Stimulated activated CD8-positive, alpha-beta memory T cell treated with anti-CD3 and anti-CD28 coated beads, Interleukin-15, amount 100 ng/mL, for 24 hours (primary cell): ENCODE measurements around the gene HAND1.

Source experiments
- DNase-seq: peaks from one replicate; pipeline ENCODE4 v3.0.0-alpha.2; 2020; ENCODE audit warnings: low read depth

HAND1 gene

GRCh38 chr5:154505567-154505966 lies 27.5 kb upstream of the HAND1 start:
- no peak for DNase-seq

GRCh38 chr5:154503698-154504039 lies 25.6 kb upstream of the HAND1 start:
- DNase-seq, result no peak

GRCh38 chr5:154502180-154502579 lies 24.2 kb upstream of the HAND1 start:
- DNase-seq, result no peak

- DNase-seq, result no peak
Observed at GRCh38 chr5:154501566-154501965, 23.5 kb upstream of the HAND1 start.

GRCh38 chr5:154498994-154499393 lies 21.0 kb upstream of the HAND1 start:
- no peak for DNase-seq

- DNase-seq, result no peak
Observed at GRCh38 chr5:154498591-154498990, 20.6 kb upstream of the HAND1 start.

- DNase-seq, result no peak
Observed at GRCh38 chr5:154494036-154494435, 16.0 kb upstream of the HAND1 start.

- DNase-seq, result no peak
Observed at GRCh38 chr5:154493274-154493673, 15.2 kb upstream of the HAND1 start.

- DNase-seq, result no peak
Observed at GRCh38 chr5:154491941-154492340, 13.9 kb upstream of the HAND1 start.

- no peak for DNase-seq
Observed at GRCh38 chr5:154487541-154487940, 9.5 kb upstream of the HAND1 start.

- DNase-seq, result no peak
Observed at GRCh38 chr5:154486427-154486866, 8.4 kb upstream of the HAND1 start.

GRCh38 chr5:154485850-154486426 lies 7.9 kb upstream of the HAND1 start:
- DNase-seq, result no peak

- no peak for DNase-seq
Observed at GRCh38 chr5:154485096-154485491, 7.1 kb upstream of the HAND1 start.

- DNase-seq, result no peak
Observed at GRCh38 chr5:154484393-154485095, 6.5 kb upstream of the HAND1 start.

GRCh38 chr5:154483654-154484392 lies 5.8 kb upstream of the HAND1 start:
- DNase-seq, result no peak

GRCh38 chr5:154482528-154483449 lies 4.8 kb upstream of the HAND1 start:
- DNase-seq, result no peak

- DNase-seq, result no peak
Observed at GRCh38 chr5:154481584-154482381, 3.8 kb upstream of the HAND1 start.

GRCh38 chr5:154480847-154481246 lies 2.8 kb upstream of the HAND1 start:
- DNase-seq, result no peak

GRCh38 chr5:154479944-154480750 lies 2.1 kb upstream of the HAND1 start:
- DNase-seq, result no peak

- no peak for DNase-seq
Observed at GRCh38 chr5:154479160-154479943, 1.3 kb upstream of the HAND1 start.
